HCT116 (cell line): ENCODE results near the gene URM1. TPM values are rescaled to one million over a fixed set of nuclear protein-coding genes. Genes with fewer than 3 reads are reported as not detected.

Experiments
- ATAC-seq: fragments of 200-7000 bp; cut with Tn5 transposase; 2 replicates; pipeline ENCODE4 v1.9.1; 2020; ENCODE audit warnings: mild to moderate bottlenecking, moderate library complexity
- BruUV-seq: library from RNA; stranded (reverse); fragments of 400-500 nt; replicated peaks from 2 replicates; lab custom pipeline; 2021; lab: Mats Ljungman, UMichigan
- CTCF ChIA-PET: fragments of 300-600 bp; sonication (Branson Sonifier 250); formaldehyde crosslinking; loops from one replicate; lab custom pipeline; 2021; ENCODE audit warnings: antibody characterized with exemption; lab: Charles Lee
- POLR2A ChIA-PET: fragments of 300-600, 350-600 bp; sonication (Branson Sonifier 250); formaldehyde crosslinking; loops from one replicate; lab custom pipeline; 2021; ENCODE audit warnings: antibody characterized with exemption; lab: Charles Lee
- RAD21 ChIA-PET, 2 experiments: fragments of 300-600 bp; sonication (Branson Sonifier 250); formaldehyde crosslinking; loops; one replicate each; lab custom pipeline; 2023; ENCODE audit warnings: low total read pairs in 2 of 2; ENCODE audit not compliant: uncharacterized antibody in 2 of 2, unreplicated experiment in 2 of 2, low non-redundant PET in 1 of 2; lab: Charles Lee
- DNase-seq: peaks from one replicate; pipeline ENCODE4 v3.0.0-alpha.2; 2010; ENCODE audit warnings: low read depth, low spot score
- H2AFZ ChIP-seq: fragments of 200-600 bp; shearing (Covaris generic), sonication (generic); 2 replicates; pipeline ENCODE4 v1.6.1; 2017; ENCODE audit warnings: low read depth, mixed run types, mixed read lengths, antibody characterized with exemption, low read length; ENCODE audit not compliant: poor library complexity, severe bottlenecking
- H3K27ac ChIP-seq: 2 replicates; pipeline ENCODE4 v1.5.1; 2012; ENCODE audit warnings: low read depth, low read length
- H3K27me3 ChIP-seq: fragments of 200-600 bp; sonication (generic); 2 replicates; pipeline ENCODE4 v1.6.1; 2016; ENCODE audit warnings: mixed run types, low read length, mixed read lengths; ENCODE audit not compliant: insufficient read depth
- H3K36me3 ChIP-seq, 2 experiments: fragments of 200-500 bp in 1 of 2; fragments of 200-600 bp in 1 of 2; sonication (Bioruptor generic) in 1 of 2; sonication (generic) in 1 of 2; 2 replicates each; pipeline versions ENCODE4 v1.5.1 to v1.6.1; 2014 to 2016; ENCODE audit warnings: low read length in 2 of 2, inconsistent platforms in 1 of 2, mixed read lengths in 1 of 2, mixed run types in 1 of 2; ENCODE audit not compliant: insufficient read depth in 2 of 2, control insufficient read depth in 1 of 2
- H3K4me1 ChIP-seq, 2 experiments: fragments of 200-600 bp in 1 of 2; sonication (generic) in 1 of 2; 2 replicates each; pipeline versions ENCODE4 v1.5.1 to v1.6.1; 2012 to 2017; ENCODE audit warnings: low read length in 2 of 2, inconsistent platforms in 1 of 2, mild to moderate bottlenecking in 1 of 2, mixed read lengths in 1 of 2, mixed run types in 1 of 2, moderate library complexity in 1 of 2; ENCODE audit not compliant: insufficient read depth in 2 of 2, control insufficient read depth in 1 of 2
- H3K4me2 ChIP-seq: fragments of 200-600 bp; sonication (generic); 2 replicates; pipeline ENCODE4 v1.6.1; 2017; ENCODE audit warnings: mixed run types, low read length, mixed read lengths
- H3K4me3 ChIP-seq, 2 experiments: fragments of 200-600 bp in 1 of 2; sonication (generic) in 1 of 2; replicated peaks in 1 of 2; 2 replicates each; pipeline ENCODE4 v1.5.1; 2011 to 2016; ENCODE audit warnings: low read length in 2 of 2, control low read depth in 1 of 2, low read depth in 1 of 2, mild to moderate bottlenecking in 1 of 2, mixed read lengths in 1 of 2, mixed run types in 1 of 2
- H3K79me2 ChIP-seq: fragments of 200-600 bp; sonication (generic); 2 replicates; pipeline ENCODE4 v1.6.1; 2017; ENCODE audit warnings: mild to moderate bottlenecking, mixed run types, low read length, moderate library complexity, mixed read lengths; ENCODE audit not compliant: insufficient read depth
- H3K9ac ChIP-seq: fragments of 200-600 bp; sonication (generic); 2 replicates; pipeline ENCODE4 v1.6.1; 2016; ENCODE audit warnings: low read length, mixed read lengths
- H3K9me2 ChIP-seq: fragments of 200-600 bp; sonication (generic), shearing (Covaris generic); 2 replicates; pipeline ENCODE4 v1.6.1; 2017; ENCODE audit warnings: mixed run types, mild to moderate bottlenecking, moderate library complexity; ENCODE audit not compliant: insufficient read depth
- H3K9me3 ChIP-seq, 2 experiments: fragments of 200-500 bp in 1 of 2; fragments of 200-600 bp in 1 of 2; sonication (Bioruptor generic) in 1 of 2; sonication (generic) in 1 of 2; 2 replicates each; pipeline ENCODE4 v1.6.1; 2014 to 2017; ENCODE audit warnings: low read length in 2 of 2, mixed read lengths in 2 of 2, inconsistent platforms in 1 of 2, low read depth in 1 of 2, mild to moderate bottlenecking in 1 of 2, mixed run types in 1 of 2, moderate library complexity in 1 of 2; ENCODE audit not compliant: control insufficient read depth in 1 of 2, insufficient read depth in 1 of 2
- H4K20me1 ChIP-seq: fragments of 200-600 bp; sonication (generic), shearing (Covaris generic); 2 replicates; pipeline ENCODE4 v1.6.1; 2017; ENCODE audit warnings: mixed run types, mild to moderate bottlenecking, moderate library complexity; ENCODE audit not compliant: insufficient read depth
- CBX3 ChIP-seq: IDR thresholded peaks from 2 replicates; pipeline ENCODE4 v1.6.1; 2012; ENCODE audit warnings: low read depth
- CEBPB ChIP-seq: IDR thresholded peaks from 2 replicates; pipeline ENCODE4 v1.6.1; 2012; ENCODE audit warnings: low read depth
- CTCF ChIP-seq, 3 experiments: fragments of 200-600 bp in 1 of 3; sonication (generic) in 1 of 3; IDR thresholded peaks in 2 of 3; conservative IDR thresholded peaks in 1 of 3; 2 replicates each; pipeline ENCODE4 v1.5.1; 2012 to 2017; ENCODE audit warnings: low read depth in 2 of 3, low read length in 2 of 3, antibody characterized with exemption in 1 of 3, borderline replicate concordance in 1 of 3, control low read depth in 1 of 3, mild to moderate bottlenecking in 1 of 3, mixed read lengths in 1 of 3, mixed run types in 1 of 3, moderate library complexity in 1 of 3; ENCODE audit not compliant: insufficient read depth in 1 of 3
- EZH2 ChIP-seq: fragments of 200-600 bp; sonication (generic); IDR thresholded peaks from 2 replicates; pipeline ENCODE4 v1.6.1; 2017; ENCODE audit warnings: antibody characterized with exemption, mixed run types
- POLR2AphosphoS5 ChIP-seq: IDR thresholded peaks from 2 replicates; pipeline ENCODE4 v1.6.1; 2011; ENCODE audit warnings: mild to moderate bottlenecking, low read depth, low read length, moderate library complexity
- RAD21 ChIP-seq: IDR thresholded peaks from 2 replicates; pipeline ENCODE4 v1.6.1; 2012; ENCODE audit warnings: low read depth, mild to moderate bottlenecking
- SRF ChIP-seq: IDR thresholded peaks from 2 replicates; pipeline ENCODE4 v1.6.1; 2012; ENCODE audit warnings: low read depth
- TCF7L2 ChIP-seq: IDR thresholded peaks from 2 replicates; pipeline ENCODE4 v1.7.0; 2011; ENCODE audit warnings: borderline replicate concordance, inconsistent platforms; ENCODE audit not compliant: insufficient read depth, insufficient read length; ENCODE audit errors: extremely low read depth
- YY1 ChIP-seq: IDR thresholded peaks from 2 replicates; pipeline ENCODE4 v1.6.1; 2011; ENCODE audit warnings: low read length, low read depth, moderate library complexity, mild to moderate bottlenecking; ENCODE audit not compliant: insufficient replicate concordance; ENCODE audit errors: extremely low read depth
- ZFX ChIP-seq: fragments of 450-650 bp; IDR thresholded peaks from 2 replicates; pipeline ENCODE4 v1.6.1; 2017
- ZNF274 ChIP-seq: fragments of 200-500 bp; sonication (Bioruptor generic); IDR thresholded peaks from 2 replicates; pipeline ENCODE4 v1.6.1; 2014; ENCODE audit warnings: mild to moderate bottlenecking, low read depth, low read length, inconsistent platforms
- intact Hi-C: fragments of 100-400 bp; cut with micrococcal nuclease; formaldehyde crosslinking; loops from 2 replicates; pipeline ENCODE4 v1.10.0; 2022
- total RNA-seq: library from RNA; stranded (reverse); gene quantifications from one replicate; pipeline ENCODE4 v1.2.1, GENCODE V29; 2021; ENCODE audit not compliant: unreplicated experiment

Gene URM1
- total RNA-seq, 1 experiment from 2014 or later = 51.6 TPM

- no peak for TF ChIP-seq CTCF (IDR thresholded peaks at IDR 0.05 in 2 of 3, conservative IDR thresholded peaks at IDR 0.05 in 1 of 3; ENCODE audit: borderline replicate concordance in 1 of 3, insufficient read depth in 1 of 3, low read depth in 2 of 3, low read length in 2 of 3)
- TF ChIP-seq CBX3 = no peak
- no peak for TF ChIP-seq ZFX
- TF ChIP-seq ZNF274 = no peak
- TF ChIP-seq RAD21 = no peak
- TF ChIP-seq EZH2 = no peak
- no peak for TF ChIP-seq SRF
- no peak for TF ChIP-seq CEBPB
- no peak for TF ChIP-seq TCF7L2
- no peak for TF ChIP-seq POLR2AphosphoS5
Observed at GRCh38 chr9:128406848-128407391, 35.7 kb downstream of the URM1 start (continued).

GRCh38 chr9:128408963-128409431 is 37.8 kb downstream of the URM1 start:
- H3K36me3 ChIP-seq = no peaks in the 10 kb centered on the region
- no peak overlapping the region for H3K4me2 ChIP-seq
- no TSS peak for BruUV-seq
- POLR2A ChIA-PET = no interaction called here
- TF ChIP-seq YY1 = no peak
- RAD21 ChIA-PET = no interaction called here
- H3K9me3 ChIP-seq = no peaks in the 10 kb centered on the region
- ATAC-seq (no peak), DNase-seq (no peak)
- H3K27me3 ChIP-seq = no peaks in the 10 kb centered on the region
- H3K27ac ChIP-seq = no peak overlapping the region
- H3K4me3 ChIP-seq = no peak overlapping the region
- no peaks in the 10 kb centered on the region for H3K79me2 ChIP-seq
- CTCF ChIA-PET = no interaction called here
- peaks cover 0 to 5% of the 10 kb centered on the region in 2 experiments; a peak in 1 of 4 replicates for H3K4me1 ChIP-seq
- H2AFZ ChIP-seq = no peak overlapping the region
- H4K20me1 ChIP-seq = no peaks in the 10 kb centered on the region
- H3K9me2 ChIP-seq = no peaks in the 10 kb centered on the region
- intact Hi-C loops = no loop called here
- H3K9ac ChIP-seq = no peak overlapping the region
